Activated CD8-positive, alpha-beta memory T cell treated with anti-CD3 and anti-CD28 coated beads, Interleukin-2, amount 50 U/mL, for 24 hours (primary cell): ENCODE data around the gene GAD2.

Source experiments
- DNase-seq: peaks from one replicate; pipeline ENCODE4 v3.0.0-alpha.2; 2020; ENCODE audit errors: extremely low read depth

The GAD2 gene

GRCh38 chr10:26216585-26217395 is at the start of gene GAD2:
Gene GAD2, plus strand, starts transcription at chr10:26216774. Its CDS starts 36 bp downstream, at chr10:26216810.
- DNase-seq: no peak

DNA sequence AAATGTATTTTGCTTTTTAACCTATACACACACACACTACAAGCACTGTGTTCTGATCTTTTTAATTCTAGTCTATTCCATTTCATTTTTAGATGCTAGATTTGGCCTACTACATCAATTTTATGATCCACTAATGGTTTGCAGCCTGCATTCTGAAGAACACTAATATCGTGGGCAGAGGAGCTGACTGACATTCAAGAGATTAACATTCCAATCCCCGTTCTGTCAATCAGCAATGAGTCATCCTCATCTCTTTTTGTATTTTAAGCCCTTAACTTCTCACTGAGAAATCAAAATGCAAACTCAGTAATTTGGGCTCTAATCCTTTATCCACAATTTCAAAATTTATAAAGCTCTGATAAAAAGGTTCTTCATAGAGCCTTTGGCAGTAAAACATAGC is 47.1 kb upstream of the GAD2 start:
- DNase-seq: no peak

- DNase-seq: no peak
Measured at GRCh38 chr10:26172131-26172530, 44.4 kb upstream of the GAD2 start.

DNA sequence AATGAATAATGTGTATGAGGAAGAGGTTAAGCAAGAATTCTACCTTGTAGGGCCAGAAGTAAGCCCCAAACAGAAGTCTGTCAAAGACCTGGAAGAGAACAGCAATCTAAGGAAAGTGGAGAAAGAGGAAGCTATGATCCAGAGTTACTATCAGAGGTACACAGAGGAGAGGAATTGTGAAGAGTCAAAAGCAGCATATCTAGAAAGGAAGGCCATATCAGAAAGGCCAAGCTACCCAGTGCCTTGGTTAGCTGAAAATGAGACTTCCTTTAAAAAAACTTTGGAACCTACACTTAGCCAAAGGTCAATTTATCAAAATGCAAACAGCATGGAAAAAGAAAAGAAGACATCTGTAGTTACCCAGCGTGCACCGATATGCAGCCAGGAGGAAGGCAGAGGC is 42.7 kb upstream of the GAD2 start:
- no peak for DNase-seq

DNA sequence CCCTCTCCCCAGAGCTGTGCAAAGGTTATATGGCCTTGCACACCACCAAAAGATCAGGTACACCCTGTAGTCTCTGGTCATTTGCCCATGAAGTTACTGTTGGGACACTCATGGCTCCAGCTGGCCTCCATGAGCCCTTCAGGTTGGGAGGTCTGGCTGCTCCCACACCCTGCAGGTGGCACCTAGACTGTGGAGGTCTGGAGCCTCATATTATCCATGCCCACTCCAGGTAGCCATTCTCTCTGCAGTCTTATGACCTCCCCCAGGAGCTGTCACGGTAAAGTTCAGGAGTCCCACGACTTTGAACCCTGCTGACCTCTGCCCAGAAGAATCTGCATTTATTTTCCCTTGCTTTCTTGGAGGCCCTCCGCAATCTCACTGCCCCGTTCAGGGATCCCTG is 39.2 kb upstream of the GAD2 start:
- DNase-seq: no peak

- DNase-seq: no peak
Measured at GRCh38 chr10:26194275-26194674, 22.3 kb upstream of the GAD2 start.

- DNase-seq: no peak
Measured at GRCh38 chr10:26197248-26197647, 19.3 kb upstream of the GAD2 start.

GRCh38 chr10:26198119-26198518 is 18.5 kb upstream of the GAD2 start:
- DNase-seq: no peak

- DNase-seq: no peak
Measured at GRCh38 chr10:26199841-26200240, 16.7 kb upstream of the GAD2 start.

DNA sequence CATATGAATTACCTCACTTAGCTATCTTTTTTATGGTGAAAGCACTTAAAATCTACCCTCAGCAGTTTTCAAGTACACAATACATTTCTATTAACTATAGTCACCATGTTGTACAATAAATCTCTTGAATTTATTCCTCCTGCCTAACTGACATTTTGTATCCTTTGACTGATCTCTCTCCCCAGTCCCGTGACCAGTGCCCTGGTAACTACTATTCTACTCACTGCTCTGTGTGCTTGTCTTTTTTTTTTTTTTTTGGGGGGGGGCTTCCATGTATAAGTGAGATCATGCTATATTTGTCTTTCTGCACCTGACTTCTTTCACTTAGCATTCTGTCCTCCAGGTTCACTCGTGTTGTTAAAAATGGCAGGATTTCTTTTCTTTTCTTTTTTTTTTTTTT is 11.4 kb upstream of the GAD2 start:
- no peak for DNase-seq

GRCh38 chr10:26211781-26212444 is 4.7 kb upstream of the GAD2 start:
- no peak for DNase-seq

DNA sequence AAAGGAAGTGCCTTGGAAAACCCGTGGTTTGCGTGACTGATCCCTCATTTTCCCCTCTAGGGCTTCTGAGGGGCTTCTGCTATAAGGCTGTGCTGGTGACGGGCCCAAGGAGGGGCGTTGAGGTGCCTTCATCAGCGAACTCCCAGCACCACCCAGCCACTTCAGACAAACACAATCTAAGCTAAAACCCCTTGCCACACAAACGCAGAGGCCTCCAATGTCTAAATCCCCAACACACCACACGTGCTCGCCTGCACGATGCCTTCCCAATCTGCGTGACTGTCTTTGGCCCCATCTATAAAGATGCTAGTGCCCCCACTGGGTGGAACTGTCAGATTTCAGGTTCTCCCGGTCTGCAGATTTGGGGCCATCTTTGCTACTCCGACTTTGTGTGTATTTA is 4.1 kb upstream of the GAD2 start:
- no peak for DNase-seq

DNA sequence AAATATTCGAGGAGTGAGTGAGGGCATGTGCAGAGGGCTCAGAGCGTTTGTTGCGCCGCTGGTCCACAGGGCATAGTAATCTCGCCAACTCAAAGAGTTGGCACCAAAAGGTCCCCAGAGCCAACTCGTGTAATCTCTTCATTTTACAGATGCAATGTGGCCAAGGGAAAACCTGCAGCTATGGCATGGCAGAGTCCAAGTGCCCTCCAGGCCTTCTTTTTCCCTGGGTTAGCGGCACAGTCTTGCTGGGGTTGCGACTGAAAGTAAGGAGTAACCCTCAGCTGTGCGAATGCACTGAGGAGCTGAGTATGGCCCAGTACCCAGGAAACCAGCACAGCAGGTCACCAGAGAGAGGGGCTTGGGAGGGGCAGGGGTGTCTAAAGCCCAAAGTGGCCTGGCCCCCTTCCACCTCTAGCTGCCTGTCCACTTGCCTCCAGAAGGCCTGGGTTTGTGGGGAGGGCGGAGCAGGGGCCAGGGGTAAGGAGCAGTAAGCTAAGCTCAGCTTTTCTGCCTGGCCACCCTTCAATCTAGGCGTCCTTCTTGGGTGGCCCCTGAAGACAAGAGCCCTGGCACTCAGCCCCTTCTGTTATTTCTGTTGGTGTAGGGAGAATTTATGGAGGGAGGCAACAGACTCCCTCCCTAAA is 3.3 kb upstream of the GAD2 start:
- DNase-seq: no peak

- no peak for DNase-seq
Measured at GRCh38 chr10:26214004-26214403, 2.6 kb upstream of the GAD2 start.

DNA sequence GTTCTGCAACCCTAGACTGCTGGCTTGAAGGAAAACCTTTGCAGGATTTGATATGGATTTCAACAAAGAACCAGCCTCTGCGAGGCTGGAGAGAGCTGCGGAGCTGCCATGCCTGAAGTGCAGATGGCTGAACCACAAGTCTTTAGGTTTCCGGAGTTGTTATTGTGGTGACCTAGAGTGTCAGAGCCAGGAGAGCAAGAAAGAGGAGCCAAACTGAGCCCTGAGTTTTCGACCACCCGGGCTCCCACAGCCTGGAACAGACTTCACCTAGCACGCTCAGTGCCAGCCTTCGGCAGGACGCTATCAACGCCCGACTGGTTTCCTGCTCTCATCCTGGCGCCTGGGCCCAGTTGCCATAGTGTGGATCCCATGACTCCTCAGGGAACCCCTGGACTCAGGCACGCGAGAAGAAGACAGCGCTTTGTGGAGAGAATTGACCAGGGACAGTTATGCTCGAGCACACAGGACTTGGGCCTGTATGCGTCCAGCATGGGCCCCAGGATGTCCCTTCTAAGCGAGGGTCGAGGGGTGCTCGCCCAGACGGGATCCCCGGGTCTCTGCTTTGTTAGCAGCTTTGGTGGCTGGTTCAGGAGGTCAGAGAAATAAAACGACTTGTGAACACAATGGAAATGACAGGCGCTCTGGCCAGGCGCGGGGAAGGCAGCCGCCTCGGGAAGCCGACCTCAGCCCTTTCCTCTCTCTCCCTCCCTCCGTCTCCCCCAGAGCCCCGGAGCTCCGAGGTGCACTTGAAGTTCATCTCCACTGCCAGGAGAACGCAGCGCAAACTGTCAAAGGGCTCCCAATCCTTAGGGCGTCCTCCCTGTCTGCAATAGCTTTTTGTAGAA is 1.8 kb upstream of the GAD2 start:
- DNase-seq: no peak

DNA sequence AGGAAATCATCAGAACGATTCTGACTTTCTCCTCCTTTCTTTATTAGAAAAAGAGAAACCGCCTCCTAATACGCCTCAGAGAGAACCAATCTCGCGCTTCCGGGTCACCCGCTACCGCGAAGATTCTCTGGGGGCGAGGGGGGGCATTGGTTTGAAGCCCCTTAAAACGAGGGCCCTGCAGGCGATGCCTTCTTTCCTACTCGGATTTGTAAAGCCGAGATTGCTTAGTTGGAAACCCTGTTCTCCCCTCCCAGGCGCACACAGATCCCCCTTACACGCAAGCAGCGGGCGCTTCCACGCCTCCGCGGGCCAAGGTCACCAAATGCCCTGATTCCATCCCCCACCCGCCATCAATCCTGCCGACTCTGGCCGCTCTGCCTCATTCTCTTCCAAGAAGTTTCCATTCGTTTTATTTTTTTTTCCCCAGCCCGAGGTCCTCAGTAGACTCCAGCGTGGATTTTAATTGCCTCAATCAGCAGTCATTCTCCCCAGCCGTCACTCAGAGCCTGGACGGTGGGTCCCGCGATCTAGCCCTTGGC is 1.1 kb upstream of the GAD2 start:
- DNase-seq: no peak

- DNase-seq: no peak
Measured at GRCh38 chr10:26215935-26216584, 514 bp upstream of the GAD2 start.

- DNase-seq: no peak
Measured at GRCh38 chr10:26217396-26218086, 967 bp downstream of the GAD2 start.

DNA sequence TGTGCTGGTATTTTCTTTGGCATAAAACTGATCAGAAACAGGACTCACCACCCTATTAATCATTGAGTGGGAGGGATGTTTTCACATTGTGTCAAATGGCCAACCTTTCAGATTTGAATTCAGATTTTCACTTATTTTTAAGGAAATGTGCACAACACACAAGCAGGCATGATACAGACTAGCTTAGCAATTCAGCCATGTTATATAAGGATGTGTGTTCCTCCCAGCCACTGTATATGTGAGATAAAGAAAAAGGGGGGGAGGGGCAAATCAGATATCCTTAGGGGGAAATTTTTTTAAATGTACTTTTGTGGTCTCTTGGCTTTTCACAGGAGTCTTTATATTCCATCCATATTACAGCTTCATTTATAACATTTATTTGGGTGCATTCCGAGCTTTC is 3.1 kb downstream of the GAD2 start:
- DNase-seq: no peak

GRCh38 chr10:26220901-26221300 is 4.3 kb downstream of the GAD2 start:
- no peak for DNase-seq

DNA sequence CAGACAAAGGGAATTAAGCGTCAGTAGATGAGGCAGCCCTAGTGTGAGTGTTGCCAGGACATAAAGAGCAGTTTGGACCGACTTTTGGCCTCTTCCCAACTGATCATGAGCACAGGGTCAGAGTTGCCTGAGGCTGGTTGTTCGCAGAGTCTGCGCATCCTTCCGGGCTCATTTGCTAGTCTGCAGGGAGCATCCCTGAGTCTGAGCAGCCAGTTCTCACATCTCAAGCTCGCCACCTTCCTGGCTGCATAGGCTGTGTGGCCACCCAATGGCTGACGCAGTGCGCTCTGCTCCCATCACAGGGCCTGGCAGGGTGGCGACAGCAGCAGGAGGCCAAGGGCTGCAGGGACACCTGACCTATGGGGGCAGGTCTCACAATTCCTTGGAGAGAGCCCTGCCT is 5.0 kb downstream of the GAD2 start:
- no peak for DNase-seq
